ENCODE results near the gene TPH2. TPM values are rescaled to one million over a fixed set of nuclear protein-coding genes. Genes with fewer than 3 reads are reported as not detected.

The TPH2 gene
- total and polyA plus RNA-seq, 2 experiments from 2014 or later = not detected

DNA sequence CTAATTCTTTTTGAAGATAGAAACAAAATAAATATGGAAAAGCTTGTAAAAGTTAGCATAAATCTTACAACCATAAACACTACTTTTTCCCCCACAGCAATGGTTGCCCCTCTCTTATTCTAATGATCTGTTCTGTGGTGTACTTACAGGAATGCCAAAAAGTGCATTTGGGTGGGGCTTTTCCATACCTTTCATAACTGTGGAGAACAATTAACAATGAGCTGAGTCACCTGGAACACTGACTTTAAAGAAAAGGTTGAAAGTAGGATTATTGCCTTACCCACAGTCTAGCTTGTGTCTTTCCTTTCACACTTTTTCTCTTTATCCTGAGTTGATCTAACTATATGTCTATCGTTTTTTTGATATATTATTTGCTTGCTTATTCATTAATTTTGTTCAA is 86.9 kb downstream of the TPH2 start:
- Histone ChIP-seq H2AFZ (no peak overlapping the region), H3K79me2 (no peaks in the 10 kb centered on the region), H3K27ac (no peak overlapping the region), H3K9me3 (ENCODE audit: low read depth) (no peaks in the 10 kb centered on the region), H3K4me3 (no peak overlapping the region), H3K36me3 (replicated peaks; ENCODE audit: insufficient read depth, low read depth) (no peaks in the 10 kb centered on the region), H4K20me1 (ENCODE audit: insufficient read depth, poor library complexity, severe bottlenecking) (no peaks in the 10 kb centered on the region), H3K4me1 (ENCODE audit: insufficient read depth) (no peaks in the 10 kb centered on the region), H3K27me3 (no peaks in the 10 kb centered on the region), H3K4me2 (no peak overlapping the region), H3K9me2 (replicated peaks; ENCODE audit: insufficient read depth) (no peaks in the 10 kb centered on the region)
- TF ChIP-seq, protein P1, sequence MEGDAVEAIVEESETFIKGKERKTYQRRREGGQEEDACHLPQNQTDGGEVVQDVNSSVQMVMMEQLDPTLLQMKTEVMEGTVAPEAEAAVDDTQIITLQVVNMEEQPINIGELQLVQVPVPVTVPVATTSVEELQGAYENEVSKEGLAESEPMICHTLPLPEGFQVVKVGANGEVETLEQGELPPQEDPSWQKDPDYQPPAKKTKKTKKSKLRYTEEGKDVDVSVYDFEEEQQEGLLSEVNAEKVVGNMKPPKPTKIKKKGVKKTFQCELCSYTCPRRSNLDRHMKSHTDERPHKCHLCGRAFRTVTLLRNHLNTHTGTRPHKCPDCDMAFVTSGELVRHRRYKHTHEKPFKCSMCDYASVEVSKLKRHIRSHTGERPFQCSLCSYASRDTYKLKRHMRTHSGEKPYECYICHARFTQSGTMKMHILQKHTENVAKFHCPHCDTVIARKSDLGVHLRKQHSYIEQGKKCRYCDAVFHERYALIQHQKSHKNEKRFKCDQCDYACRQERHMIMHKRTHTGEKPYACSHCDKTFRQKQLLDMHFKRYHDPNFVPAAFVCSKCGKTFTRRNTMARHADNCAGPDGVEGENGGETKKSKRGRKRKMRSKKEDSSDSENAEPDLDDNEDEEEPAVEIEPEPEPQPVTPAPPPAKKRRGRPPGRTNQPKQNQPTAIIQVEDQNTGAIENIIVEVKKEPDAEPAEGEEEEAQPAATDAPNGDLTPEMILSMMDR (IDR thresholded peaks at IDR 0.05; ENCODE audit: poor library complexity) = no peak
- TF ChIP-seq EZH2 (IDR thresholded peaks at IDR 0.05; ENCODE audit: borderline replicate concordance) (no peak), EZH2phosphoT487 (IDR thresholded peaks at IDR 0.05; ENCODE audit: low read depth, severe bottlenecking, unreplicated experiment) (no peak)
- no peak for DNase-seq (ENCODE audit: low spot score)
- WGBS (ENCODE audit: low lambda C conversion rate, missing lambda C conversion rate) = 67% methylated on average over 1 of the region's 1 CpG

DNA sequence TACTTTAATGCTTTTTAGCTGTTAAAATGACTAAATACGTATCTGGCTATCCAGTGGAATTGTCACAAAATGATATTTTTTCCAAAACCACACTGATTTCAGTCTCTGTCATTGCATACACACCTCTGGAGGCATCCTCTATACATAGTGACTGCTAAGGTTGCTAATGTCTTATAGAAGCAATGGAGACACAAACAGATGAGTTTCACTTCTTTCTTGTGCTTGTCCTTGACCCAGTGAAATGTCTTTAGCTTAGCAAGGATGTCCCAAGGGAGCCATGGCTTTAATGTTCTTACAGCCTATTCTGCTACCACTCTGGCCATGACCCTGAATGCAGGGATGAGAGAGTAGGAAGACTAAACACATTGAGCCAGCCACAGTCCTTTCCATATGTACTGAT is 90.3 kb downstream of the TPH2 start:
- no peak for DNase-seq (ENCODE audit: low spot score)
- TF ChIP-seq, protein P1 (IDR thresholded peaks at IDR 0.05; ENCODE audit: poor library complexity) = no peak
- no peak for TF ChIP-seq EZH2 (IDR thresholded peaks at IDR 0.05; ENCODE audit: borderline replicate concordance)
- no peak for TF ChIP-seq EZH2phosphoT487 (IDR thresholded peaks at IDR 0.05; ENCODE audit: low read depth, severe bottlenecking, unreplicated experiment)
- Histone ChIP-seq H3K27me3 (no peaks in the 10 kb centered on the region), H3K4me3 (no peak overlapping the region), H3K36me3 (replicated peaks; ENCODE audit: insufficient read depth, low read depth) (no peaks in the 10 kb centered on the region), H3K9me2 (replicated peaks; ENCODE audit: insufficient read depth) (no peaks in the 10 kb centered on the region), H3K4me2 (no peak overlapping the region), H4K20me1 (ENCODE audit: insufficient read depth, poor library complexity, severe bottlenecking) (no peaks in the 10 kb centered on the region), H2AFZ (no peak overlapping the region), H3K4me1 (ENCODE audit: insufficient read depth) (no peaks in the 10 kb centered on the region), H3K9me3 (ENCODE audit: low read depth) (no peaks in the 10 kb centered on the region), H3K79me2 (no peaks in the 10 kb centered on the region), H3K27ac (no peak overlapping the region)
- 93% methylated on average over 1 of the region's 1 CpG for WGBS (ENCODE audit: low lambda C conversion rate, missing lambda C conversion rate)

DNA sequence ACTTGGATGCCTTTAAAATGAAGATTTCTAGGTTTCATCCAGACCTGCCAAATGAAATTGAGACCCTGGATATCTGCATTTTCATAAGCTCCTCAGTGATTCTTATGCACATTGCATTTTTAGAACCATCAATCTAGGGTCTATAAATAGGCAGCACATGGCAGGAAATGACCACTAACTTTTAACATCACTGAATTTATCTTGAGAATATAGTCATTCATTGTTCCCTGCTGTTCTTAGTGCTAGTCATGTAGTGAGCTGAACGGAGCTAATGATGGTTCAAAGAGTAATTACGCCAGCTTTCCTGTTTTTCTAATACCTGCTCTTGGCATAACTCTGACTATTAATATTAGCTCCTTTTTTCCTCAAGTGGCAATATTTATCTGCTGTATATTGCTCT is 91.6 kb downstream of the TPH2 start:
- Histone ChIP-seq H3K9me2 (replicated peaks; ENCODE audit: insufficient read depth) (no peaks in the 10 kb centered on the region), H3K9me3 (ENCODE audit: low read depth) (no peaks in the 10 kb centered on the region), H2AFZ (no peak overlapping the region), H3K36me3 (replicated peaks; ENCODE audit: insufficient read depth, low read depth) (no peaks in the 10 kb centered on the region), H3K79me2 (no peaks in the 10 kb centered on the region), H3K4me3 (no peak overlapping the region), H4K20me1 (ENCODE audit: insufficient read depth, poor library complexity, severe bottlenecking) (no peaks in the 10 kb centered on the region), H3K27ac (no peak overlapping the region), H3K4me2 (no peak overlapping the region), H3K4me1 (ENCODE audit: insufficient read depth) (no peaks in the 10 kb centered on the region), H3K27me3 (no peaks in the 10 kb centered on the region)
- TF ChIP-seq EZH2phosphoT487 (IDR thresholded peaks at IDR 0.05; ENCODE audit: low read depth, severe bottlenecking, unreplicated experiment) = no peak
- TF ChIP-seq EZH2 (IDR thresholded peaks at IDR 0.05; ENCODE audit: borderline replicate concordance) = no peak
- TF ChIP-seq, protein P1 (IDR thresholded peaks at IDR 0.05; ENCODE audit: poor library complexity) = no peak
- no peak for DNase-seq (ENCODE audit: low spot score)
- WGBS (ENCODE audit: low lambda C conversion rate, missing lambda C conversion rate) = 83% methylated on average over 2 of the region's 2 CpGs

DNA sequence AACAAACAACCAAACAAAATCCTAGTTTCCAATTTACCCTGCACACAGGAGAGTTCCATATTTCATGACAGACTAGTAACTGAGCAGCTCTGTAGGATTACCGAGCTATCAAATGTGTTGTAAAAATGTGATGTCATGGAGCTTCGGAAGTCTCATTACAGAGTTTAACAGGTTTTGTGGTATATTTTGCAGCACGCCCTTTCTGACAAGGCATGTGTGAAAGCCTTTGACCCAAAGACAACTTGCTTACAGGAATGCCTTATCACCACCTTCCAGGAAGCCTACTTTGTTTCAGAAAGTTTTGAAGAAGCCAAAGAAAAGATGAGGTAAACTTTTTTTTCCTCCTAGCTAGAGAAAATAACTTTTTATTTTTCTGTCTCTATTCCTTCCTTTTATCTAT is 92.4 kb downstream of the TPH2 start:
- peak overlapping the region; percentile 39 for H3K27ac ChIP-seq

More for the DNA sequence above, 92.4 kb downstream of the TPH2 start:
- TF ChIP-seq EZH2phosphoT487 (IDR thresholded peaks at IDR 0.05; ENCODE audit: low read depth, severe bottlenecking, unreplicated experiment) (no peak), EZH2 (IDR thresholded peaks at IDR 0.05; ENCODE audit: borderline replicate concordance) (no peak)
- TF ChIP-seq, protein P1 (IDR thresholded peaks at IDR 0.05; ENCODE audit: poor library complexity) = no peak
- Histone ChIP-seq H2AFZ (no peak overlapping the region), H3K4me1 (ENCODE audit: insufficient read depth) (no peaks in the 10 kb centered on the region), H4K20me1 (ENCODE audit: insufficient read depth, poor library complexity, severe bottlenecking) (no peaks in the 10 kb centered on the region), H3K36me3 (replicated peaks; ENCODE audit: insufficient read depth, low read depth) (no peaks in the 10 kb centered on the region), H3K9me3 (ENCODE audit: low read depth) (no peaks in the 10 kb centered on the region), H3K9me2 (replicated peaks; ENCODE audit: insufficient read depth) (no peaks in the 10 kb centered on the region), H3K4me2 (no peak overlapping the region), H3K27me3 (no peaks in the 10 kb centered on the region), H3K4me3 (no peak overlapping the region), H3K79me2 (no peaks in the 10 kb centered on the region)
- WGBS (ENCODE audit: low lambda C conversion rate, missing lambda C conversion rate) = 49% methylated on average over 3 of the region's 3 CpGs
- peak; percentile 43 for DNase-seq (ENCODE audit: low spot score)
